ENCODE results near the gene HIC1.

GRCh38 chr17:2090804-2091534 lies 36.1 kb downstream of the HIC1 start:
- TF ChIP-seq TAF1 (IDR thresholded peaks at IDR 0.05; ENCODE audit: borderline replicate concordance, low read depth, low read length) (no peak), POLR2AphosphoS5 (IDR thresholded peaks at IDR 0.05; ENCODE audit: low read depth, low read length) (peak; percentile 86), POLR2A (IDR thresholded peaks at IDR 0.05; ENCODE audit: low read depth, low read length) (peak; percentile 64)

Measured in GM12892 (cell line).